T-cell (primary cell): ENCODE results near the gene SPATA25. TPM values are rescaled to one million over a fixed set of nuclear protein-coding genes. Genes with fewer than 3 reads are reported as not detected.

ENCODE experiments used
- ATAC-seq, 4 experiments: fragments of 200-7000 bp in 3 of 4; fragments of 150-1000 bp in 1 of 4; cut with Tn5 transposase; replicated peaks in 1 of 4; 1 replicate in 3 of 4; 2 replicates in 1 of 4; pipeline ENCODE4 v1.10.0; 2021; ENCODE audit warnings: moderate library complexity in 3 of 4, mild to moderate bottlenecking in 2 of 4, moderate number of reproducible peaks in 1 of 4
- CTCF ChIA-PET, 2 donors: fragments of 300-600 bp; sonication (Branson Sonifier 250); formaldehyde crosslinking; loops; one replicate each; lab custom pipeline; 2022; ENCODE audit warnings: antibody characterized with exemption in 2 of 2; lab: Charles Lee
- POLR2A ChIA-PET, 2 donors: fragments of 300-600 bp; sonication (Branson Sonifier 250); formaldehyde crosslinking; loops; one replicate each; lab custom pipeline; 2022; ENCODE audit warnings: antibody characterized with exemption in 2 of 2; lab: Charles Lee
- DNase-seq, 35 experiments: peaks; one replicate each; pipeline versions ENCODE4 v3.0.0 to v3.0.0-alpha.2; 2013 to 2023
- H3K27ac ChIP-seq: one replicate; pipeline ENCODE4 v1.5.1; 2013; ENCODE audit warnings: low read length
- H3K27me3 ChIP-seq, 2 experiments: replicated peaks in 1 of 2; 1 replicate in 1 of 2; 2 replicates in 1 of 2; pipeline versions ENCODE4 v1.6.1 to v1.7.0; 2013; ENCODE audit warnings: low read length in 1 of 2, mixed read lengths in 1 of 2; ENCODE audit not compliant: control insufficient read depth in 2 of 2, insufficient read depth in 2 of 2; ENCODE audit errors: extremely low read depth in 1 of 2
- H3K36me3 ChIP-seq, 2 donors: 1 replicate in 1 of 2; 2 replicates in 1 of 2; pipeline versions ENCODE4 v1.6.1 to v1.7.0; 2013; ENCODE audit warnings: low read length in 1 of 2; ENCODE audit not compliant: control insufficient read depth in 2 of 2, insufficient read depth in 1 of 2; ENCODE audit errors: extremely low read depth in 1 of 2
- H3K4me1 ChIP-seq, 2 experiments: 1 replicate in 1 of 2; 2 replicates in 1 of 2; pipeline versions ENCODE4 v1.6.1 to v1.7.0; 2013; ENCODE audit warnings: low read length in 2 of 2, mixed read lengths in 1 of 2; ENCODE audit not compliant: insufficient read depth in 2 of 2, control insufficient read depth in 1 of 2; ENCODE audit errors: extremely low read depth in 1 of 2
- H3K4me3 ChIP-seq, 2 donors: 1 replicate in 1 of 2; 2 replicates in 1 of 2; pipeline versions ENCODE4 v1.5.1 to v1.7.0; 2013; ENCODE audit warnings: mild to moderate bottlenecking in 2 of 2, low read length in 1 of 2, moderate library complexity in 1 of 2; ENCODE audit not compliant: control insufficient read depth in 1 of 2; ENCODE audit errors: extremely low read depth in 1 of 2
- H3K9me3 ChIP-seq: 2 replicates; pipeline ENCODE4 v1.7.0; 2013
- H3K27ac Mint-ChIP-seq, 2 donors: one replicate each; pipeline ENCODE4 v1.8.0; 2020 to 2021; ENCODE audit warnings: mild to moderate bottlenecking in 2 of 2, mixed read lengths in 2 of 2
- H3K27me3 Mint-ChIP-seq, 2 donors: one replicate each; pipeline ENCODE4 v1.8.0; 2021 to 2022; ENCODE audit warnings: mixed read lengths in 2 of 2
- H3K36me3 Mint-ChIP-seq: one replicate; pipeline ENCODE4 v1.8.0; 2021; ENCODE audit warnings: mixed read lengths
- H3K4me1 Mint-ChIP-seq, 3 donors: one replicate each; pipeline ENCODE4 v1.8.0; 2020 to 2022; ENCODE audit warnings: mixed read lengths in 3 of 3, mild to moderate bottlenecking in 1 of 3
- H3K4me3 Mint-ChIP-seq, 3 donors: one replicate each; pipeline ENCODE4 v1.8.0; 2020 to 2022; ENCODE audit warnings: mild to moderate bottlenecking in 3 of 3, mixed read lengths in 3 of 3, moderate library complexity in 3 of 3
- H3K9me3 Mint-ChIP-seq, 3 donors: one replicate each; pipeline ENCODE4 v1.8.0; 2020 to 2022; ENCODE audit warnings: mixed read lengths in 3 of 3
- WGBS: methylation state at CpG from one replicate; pipeline ENCODE4 v1.1.5; 2013; ENCODE audit warnings: missing lambda C conversion rate; ENCODE audit not compliant: insufficient coverage; 5-methylcytosine and 5-hydroxymethylcytosine counted together
- total RNA-seq, 35 experiments: library from RNA in 6 of 35; stranded (reverse) in 6 of 35; fragments of 120-200 nt in 1 of 35; gene quantifications; one replicate each; pipeline versions ENCODE4 v1.2.1 to v1.2.4 and lab custom pipeline; 2013 to 2026

The SPATA25 gene
- total RNA-seq, 5 donors from 2014 or later (not counting 1 experiment from before 2014, with no cell fraction given), result 0.68 to 4.6 (median 3.6) TPM

- Histone ChIP-seq H3K9me3 (no peaks in the 10 kb centered on the region), H3K27me3 (no peaks in the 10 kb centered on the region), H3K36me3 (peaks cover 6 to 28% of the 10 kb centered on the region in 2 donors), H3K4me1 (peaks cover 13 to 36% of the 10 kb centered on the region in 2 experiments), H3K4me3 (no peak overlapping the region), H3K27ac (no peak overlapping the region)
- H3K27me3 Mint-ChIP-seq, result no peaks in the 10 kb centered on the region
- no peaks in the 10 kb centered on the region for H3K9me3 Mint-ChIP-seq
- peaks cover 43 to 46% (median 43%) of the 10 kb centered on the region in 3 donors for H3K4me1 Mint-ChIP-seq
- no peak for ATAC-seq
- no peak overlapping the region for H3K4me3 Mint-ChIP-seq
- WGBS, result no CpG with 5 or more reads among the region's 2 CpGs
- ChIA-PET POLR2A (no interaction called here), CTCF (no interaction called here)
- peaks cover 23% of the 10 kb centered on the region for H3K36me3 Mint-ChIP-seq
- no peak for DNase-seq
- H3K27ac Mint-ChIP-seq, result no peak overlapping the region
These were observed 33.9 kb downstream of the SPATA25 start for GRCh38 chr20:45853484-45853883.

DNA sequence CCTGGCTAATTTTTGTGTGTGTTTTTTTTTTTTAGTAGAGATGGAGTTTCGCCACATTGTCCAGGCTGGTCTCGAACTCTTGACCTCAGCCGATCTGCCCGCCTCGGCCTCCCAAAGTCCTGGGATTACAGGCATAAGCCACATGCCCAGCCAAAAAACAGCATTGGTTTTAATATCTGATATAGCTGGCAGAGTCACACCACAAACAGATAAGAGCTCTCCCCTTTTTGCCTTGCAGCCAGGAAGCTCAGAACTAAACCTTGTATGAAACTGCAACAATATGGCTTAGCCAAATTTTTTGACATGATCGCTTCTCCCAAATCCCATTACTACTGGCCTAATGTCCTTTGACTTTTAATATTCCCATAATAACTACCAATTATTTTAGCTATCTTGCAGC is 35.1 kb downstream of the SPATA25 start:
- peaks cover 32 to 36% (median 34%) of the 10 kb centered on the region in 3 donors for H3K4me1 Mint-ChIP-seq
- POLR2A ChIA-PET, result no interaction called here
- no peak overlapping the region for H3K4me3 ChIP-seq
- DNase-seq (no peak), ATAC-seq (no peak)
- CTCF ChIA-PET, result no interaction called here
- 100% methylated on average over 6 of the region's 6 CpGs for WGBS
- H3K27ac Mint-ChIP-seq, result no peak overlapping the region
- no peaks in the 10 kb centered on the region for H3K27me3 Mint-ChIP-seq
- no peak overlapping the region for H3K27ac ChIP-seq
- H3K36me3 ChIP-seq, result peaks cover 6 to 38% of the 10 kb centered on the region in 2 donors
- H3K4me3 Mint-ChIP-seq, result no peak overlapping the region
- no peaks in the 10 kb centered on the region for H3K9me3 Mint-ChIP-seq
- H3K27me3 ChIP-seq, result no peaks in the 10 kb centered on the region
- H3K9me3 ChIP-seq, result no peaks in the 10 kb centered on the region
- H3K36me3 Mint-ChIP-seq, result peaks cover 24% of the 10 kb centered on the region
- peaks cover 6 to 25% of the 10 kb centered on the region in 2 experiments for H3K4me1 ChIP-seq

DNA sequence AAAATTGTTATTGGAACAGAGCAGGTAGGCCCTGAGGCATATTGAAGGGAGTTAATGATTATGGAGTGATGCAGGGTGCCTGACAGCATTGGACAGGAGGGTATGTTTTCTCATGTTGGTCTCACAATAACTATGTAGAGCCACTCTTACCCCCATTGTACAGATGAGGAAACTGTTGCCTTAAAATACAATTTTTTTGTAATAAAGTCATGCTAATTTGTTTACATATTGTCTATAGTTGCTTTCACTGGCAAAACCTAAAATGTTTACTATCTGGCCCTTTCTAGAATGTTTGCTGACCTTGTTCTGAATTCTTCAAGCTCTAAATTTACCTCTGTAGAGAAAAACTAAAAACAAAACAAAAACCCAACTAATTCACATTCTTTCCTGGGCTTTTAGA is 35.9 kb downstream of the SPATA25 start:
- peaks cover 6 to 45% of the 10 kb centered on the region in 2 donors for H3K36me3 ChIP-seq
- H3K4me1 ChIP-seq, result peaks cover 4 to 21% of the 10 kb centered on the region in 2 experiments
- ChIA-PET CTCF (interaction anchor here in 1 of 2 donors (0.7 kb wide), 1 partner anchor 557 kb away, joined by 3 read pairs; no protein-coding TSS in a partner anchor), POLR2A (no interaction called here)
- DNase-seq (no peak), ATAC-seq (no peak)
- no peaks in the 10 kb centered on the region for H3K9me3 Mint-ChIP-seq
- H3K4me3 ChIP-seq, result no peak overlapping the region
- H3K4me1 Mint-ChIP-seq, result peaks cover 26 to 32% (median 30%) of the 10 kb centered on the region in 3 donors
- H3K36me3 Mint-ChIP-seq, result peaks cover 24% of the 10 kb centered on the region
- H3K27me3 Mint-ChIP-seq, result no peaks in the 10 kb centered on the region
- no peak overlapping the region for H3K27ac Mint-ChIP-seq
- no peak overlapping the region for H3K27ac ChIP-seq
- H3K9me3 ChIP-seq, result no peaks in the 10 kb centered on the region
- no peaks in the 10 kb centered on the region for H3K27me3 ChIP-seq
- H3K4me3 Mint-ChIP-seq, result no peak overlapping the region

DNA sequence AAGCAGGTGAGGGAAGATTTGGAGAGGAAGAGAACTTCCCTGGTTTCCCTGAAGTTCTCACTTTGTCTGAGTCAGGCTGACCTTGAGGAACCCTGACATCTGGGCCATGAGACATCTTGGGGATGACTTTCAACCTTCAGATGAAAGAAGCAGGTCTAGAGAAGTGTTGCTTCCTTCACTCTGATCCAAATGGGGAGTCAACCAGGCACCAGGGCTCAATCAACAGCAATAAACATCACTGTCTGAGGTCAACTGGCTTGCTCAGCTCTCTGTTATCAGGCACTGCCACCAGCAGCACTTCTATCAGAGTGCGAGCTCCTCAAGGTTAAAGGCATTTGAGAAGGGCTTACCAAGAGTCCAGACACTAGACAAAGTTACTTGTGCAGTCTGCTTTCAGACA is 36.5 kb downstream of the SPATA25 start:
- ChIA-PET CTCF (no interaction called here), POLR2A (no interaction called here)
- Mint-ChIP-seq H3K27ac (no peak overlapping the region), H3K9me3 (no peaks in the 10 kb centered on the region), H3K27me3 (no peaks in the 10 kb centered on the region), H3K36me3 (peaks cover 29% of the 10 kb centered on the region), H3K4me3 (no peak overlapping the region), H3K4me1 (peaks cover 20 to 27% (median 26%) of the 10 kb centered on the region in 3 donors)
- H3K4me3 ChIP-seq, result no peak overlapping the region
- H3K27me3 ChIP-seq, result no peaks in the 10 kb centered on the region
- no peak for ATAC-seq
- peaks cover 0 to 15% of the 10 kb centered on the region in 2 experiments for H3K4me1 ChIP-seq
- H3K36me3 ChIP-seq, result peaks cover 6 to 51% of the 10 kb centered on the region in 2 donors
- H3K9me3 ChIP-seq, result no peaks in the 10 kb centered on the region
- DNase-seq, result no peak
- no CpG with 5 or more reads among the region's 1 CpG for WGBS
- H3K27ac ChIP-seq, result no peak overlapping the region

- Histone ChIP-seq H3K36me3 (peaks cover 9 to 57% of the 10 kb centered on the region in 2 donors), H3K4me3 (no peak overlapping the region), H3K9me3 (no peaks in the 10 kb centered on the region), H3K27me3 (no peaks in the 10 kb centered on the region), H3K27ac (no peak overlapping the region), H3K4me1 (peaks cover 0 to 9% of the 10 kb centered on the region in 2 experiments)
- H3K4me3 Mint-ChIP-seq, result no peak overlapping the region
- H3K36me3 Mint-ChIP-seq, result peaks cover 33% of the 10 kb centered on the region
- DNase-seq (no peak), ATAC-seq (no peak)
- POLR2A ChIA-PET, result no interaction called here
- no peak overlapping the region for H3K27ac Mint-ChIP-seq
- CTCF ChIA-PET, result no interaction called here
- H3K27me3 Mint-ChIP-seq, result no peaks in the 10 kb centered on the region
- no peaks in the 10 kb centered on the region for H3K9me3 Mint-ChIP-seq
- 100% methylated on average over 1 of the region's 2 CpGs for WGBS
- H3K4me1 Mint-ChIP-seq, result peaks cover 15 to 21% (median 21%) of the 10 kb centered on the region in 3 donors
These were observed 37.2 kb downstream of the SPATA25 start for GRCh38 chr20:45850238-45850637.

DNA sequence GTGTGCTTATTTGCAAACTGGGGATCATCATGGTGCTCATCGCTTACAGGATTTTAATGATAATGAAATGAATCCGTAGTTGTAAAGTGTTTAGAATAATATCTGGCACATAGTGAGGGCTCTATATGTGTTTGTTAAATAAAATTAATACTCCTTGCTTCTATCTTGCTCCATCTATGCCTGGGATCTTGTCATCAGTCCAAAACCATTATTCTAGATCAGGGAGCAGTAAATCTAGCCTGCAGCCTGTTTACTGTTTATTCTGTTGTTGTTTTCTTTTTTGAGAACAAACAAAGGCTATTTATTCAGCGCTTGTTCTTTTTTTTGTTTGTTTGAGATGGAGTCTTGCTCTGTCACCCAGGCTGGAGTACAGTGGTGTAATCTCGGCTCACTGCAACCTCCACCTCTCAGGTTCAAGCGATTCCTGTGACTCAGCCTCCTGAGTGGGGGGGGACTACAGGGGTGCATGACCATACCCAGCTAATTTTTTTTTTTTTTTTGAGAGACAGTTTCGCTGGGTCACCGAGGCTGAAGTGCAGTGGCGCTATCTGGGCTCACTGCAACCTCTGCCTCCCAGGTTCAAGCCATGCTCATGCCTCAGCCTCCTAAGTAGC is 38.3 kb downstream of the SPATA25 start:
- CTCF ChIA-PET, result interaction anchor here in 1 of 2 donors (0.6 kb wide), 1 partner anchor 833 kb away, joined by 3 read pairs; no protein-coding TSS in a partner anchor
- 100% methylated on average over 3 of the region's 8 CpGs for WGBS
- POLR2A ChIA-PET, result no interaction called here

More for the DNA sequence above, 38.3 kb downstream of the SPATA25 start:
- no peak for DNase-seq
- Histone ChIP-seq H3K27ac (no peak overlapping the region), H3K27me3 (no peaks in the 10 kb centered on the region), H3K9me3 (no peaks in the 10 kb centered on the region), H3K4me3 (no peak overlapping the region), H3K4me1 (no peaks in the 10 kb centered on the region), H3K36me3 (peaks cover 13 to 60% of the 10 kb centered on the region in 2 donors)
- H3K27me3 Mint-ChIP-seq, result no peaks in the 10 kb centered on the region
- ATAC-seq, result no peak
- H3K9me3 Mint-ChIP-seq, result no peaks in the 10 kb centered on the region
- no peak overlapping the region for H3K27ac Mint-ChIP-seq
- peaks cover 40% of the 10 kb centered on the region for H3K36me3 Mint-ChIP-seq
- H3K4me1 Mint-ChIP-seq, result peaks cover 6 to 11% (median 11%) of the 10 kb centered on the region in 3 donors
- H3K4me3 Mint-ChIP-seq, result no peak overlapping the region
